Heart left ventricle (tissue), 16 donors: ENCODE results near the gene HS3ST1. TPM values are rescaled to one million over a fixed set of nuclear protein-coding genes. Genes with fewer than 3 reads are reported as not detected.

Experiments used
- ATAC-seq, 4 donors: fragments of 200-7000 bp; cut with Tn5 transposase; one replicate each; pipeline ENCODE4 v1.9.1; 2020 to 2022; ENCODE audit warnings: moderate library complexity in 4 of 4, mild to moderate bottlenecking in 3 of 4, moderate number of reproducible peaks in 1 of 4
- DNase-seq, 5 donors: peaks; one replicate each; pipeline ENCODE4 v3.0.0-alpha.2; 2020
- H3K27ac ChIP-seq, 12 donors: fragments of 200-600 bp; sonication (generic) in 4 of 12; one replicate each; pipeline versions ENCODE4 v1.5.0 to v1.8.0; 2016 to 2022; ENCODE audit warnings: mild to moderate bottlenecking in 2 of 12
- H3K27me3 ChIP-seq, 9 donors: fragments of 200-600 bp; sonication (generic) in 2 of 9; one replicate each; pipeline versions ENCODE4 v1.5.1 to v1.8.0; 2016 to 2022; ENCODE audit warnings: mild to moderate bottlenecking in 3 of 9
- H3K36me3 ChIP-seq, 9 donors: fragments of 200-600 bp; sonication (generic) in 2 of 9; one replicate each; pipeline versions ENCODE4 v1.5.0 to v1.8.0; 2018 to 2022; ENCODE audit warnings: mild to moderate bottlenecking in 2 of 9
- H3K4me1 ChIP-seq, 12 donors: fragments of 200-600 bp; sonication (generic) in 4 of 12; one replicate each; pipeline versions ENCODE4 v1.5.0 to v1.8.0; 2016 to 2022; ENCODE audit warnings: mild to moderate bottlenecking in 3 of 12
- H3K4me3 ChIP-seq, 12 donors: fragments of 200-600 bp; sonication (generic) in 4 of 12; one replicate each; pipeline versions ENCODE4 v1.5.0 to v1.8.0; 2017 to 2022; ENCODE audit warnings: mild to moderate bottlenecking in 9 of 12, moderate library complexity in 4 of 12
- H3K9me3 ChIP-seq, 12 donors: fragments of 200-600 bp; sonication (generic) in 4 of 12; one replicate each; pipeline versions ENCODE4 v1.5.0 to v1.8.0; 2016 to 2022; ENCODE audit warnings: mild to moderate bottlenecking in 1 of 12
- CTCF ChIP-seq, 12 donors: fragments of 200-600 bp; sonication (generic) in 4 of 12; IDR thresholded peaks; one replicate each; pipeline versions ENCODE4 v1.5.0 to v1.8.0; 2018 to 2022; ENCODE audit warnings: antibody characterized with exemption in 12 of 12, mild to moderate bottlenecking in 5 of 12
- POLR2A ChIP-seq, 2 donors: fragments of 450-650 bp; IDR thresholded peaks; one replicate each; pipeline ENCODE4 v1.6.1; 2017; ENCODE audit warnings: antibody characterized with exemption in 2 of 2, mild to moderate bottlenecking in 2 of 2, moderate library complexity in 2 of 2
- WGBS, 4 donors: extraction: QIAGEN DNeasy Blood & Tissue Kit in 2 of 4; methylation state at CpG; one replicate each; pipeline versions ENCODE4 v1.1.5 to v1.1.7; 2013 to 2018; 5-methylcytosine and 5-hydroxymethylcytosine counted together
- intact Hi-C, 10 donors: fragments of 100-400 bp; cut with DNase I; formaldehyde crosslinking; loops; one replicate each; pipeline versions ENCODE4 v1.11.1 to v1.14.2; 2022
- microRNA counts, 2 donors: library from miRNA; unstranded; fragments of <30 nt; microRNA quantifications; one replicate each; lab custom pipeline; 2016
- microRNA-seq, 4 donors: library from miRNA; unstranded; fragments of <30 nt; microRNA quantifications; one replicate each; pipeline versions ENCODE4 to v1.2.0, GENCODE V29; 2017 to 2020
- polyA plus RNA-seq, 2 donors: library from polyadenylated mRNA; stranded (reverse); fragments of 200-250 nt; gene quantifications; one replicate each; pipeline ENCODE4 v1.2.3, GENCODE V29; 2013
- total RNA-seq, 9 donors: library from RNA; depleted of rRNA in 2 of 9; stranded (reverse); fragments of >200 nt in 2 of 9; fragmentation: NEBNext Ultra II Directional in 3 of 9; extraction: Animal tissue kit (Norgen Biotek cat#: 25700) in 3 of 9; gene quantifications; one replicate each; pipeline versions ENCODE4 v1.1.0 to v1.2.4, GENCODE V29; 2016 to 2023
- donor health status: ischemic (EF 13 %, LVEDD 7.1; RV severe dilation, severe dysfunction).
- donor health status: healthy with polysubstance abuse.
- donor health status: DM: no; HTN: yes; CAD: no.
- donor health status: DM: no; HTN: no; CAD: no.
- donor health status: ischemic (EF 25% LVEDD 6.9; RV normal size, moderate dysfunction).
- donor health status: ischemic (EF 25% LVEDD 5.7; RV mildly dilated, moderate dysfunction).
- donor health status: healthy.
- donor health status: DM: yes; HTN: yes; CAD: no.
- donor health status: ischemic (EF 35%, LVEDD 5.7; RV mildly dilated, moderate dysfunction).
- donor health status: nonischemic (EF 11% LVEDD 7.7; RV severe dilation, severe dysfunction).
- donor health status: DM: yes; HTN: yes; CAD: no.
- donor health status: PGD.
- donor health status: ischemic (EF 29% LVEDD 5.4; RV normal size, mild dysfunction).
- donor health status: nonischemic (EF 23%, LVEDD 6.1; RV moderate dilation, normal function).

HS3ST1 gene
- total and polyA plus RNA-seq, 11 donors, result 0.30 to 2.5 (median 1.1) TPM

DNA sequence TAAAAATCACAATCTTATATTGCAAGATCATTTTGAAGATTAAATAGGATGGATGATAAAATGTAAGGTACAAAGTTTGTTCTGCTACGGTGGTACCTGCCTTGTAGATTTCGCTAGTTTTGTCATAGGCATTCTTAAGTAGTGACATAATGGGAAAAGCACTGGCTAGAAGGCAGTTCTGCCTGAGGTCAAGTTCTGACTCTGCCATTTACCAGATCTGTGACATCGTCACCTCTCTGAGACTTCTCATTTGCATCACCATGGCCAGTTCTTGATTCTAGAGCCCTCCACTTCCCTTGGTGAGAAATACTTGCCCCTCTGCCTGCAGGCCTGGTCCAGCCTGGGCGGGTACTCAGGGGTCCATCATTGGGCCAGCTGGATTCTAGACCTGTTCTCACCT, 85.2 kb downstream of the HS3ST1 start:
- Histone ChIP-seq H3K4me1 (no peaks in the 10 kb centered on the region), H3K27ac (no peak overlapping the region), H3K27me3 (no peaks in the 10 kb centered on the region), H3K4me3 (no peak overlapping the region), H3K9me3 (no peaks in the 10 kb centered on the region), H3K36me3 (no peaks in the 10 kb centered on the region)
- no peak for ATAC-seq
- intact Hi-C loops, result no loop called here
- DNase-seq, result no peak
- whole genome bisulfite sequencing, 4 donors, result 74 to 84% (median 79%) methylated on average over 4 of the region's 4 CpGs
- TF ChIP-seq CTCF (IDR thresholded peaks at IDR 0.05) (no peak), POLR2A (IDR thresholded peaks at IDR 0.05) (no peak)

MicroRNAs within 50 kb of the gene (microRNA counts, 767-probe panel; counts per million panel counts)
- 71.6 to 758 counts per million in 2 donors for microRNA hsa-miR-572 (lab: Ali Mortazavi, UCI)

Small RNAs within 50 kb of the gene (microRNA-seq; reads per million reads assigned to microRNA genes)
- 0 reads per million in 4 donors for gene MIR572
